Choroid plexus epithelial cell (primary cell): ENCODE results near the gene MTAP.

Experiments used
- DNase-seq: peaks from one replicate; pipeline ENCODE4 v3.0.0-alpha.2; 2010; ENCODE audit warnings: low read depth
- H3K4me3 ChIP-seq: 2 replicates; pipeline ENCODE4 v1.5.1; 2011; ENCODE audit warnings: low read depth, mild to moderate bottlenecking, control low read depth, low read length, moderate library complexity
- CTCF ChIP-seq: conservative IDR thresholded peaks from 2 replicates; pipeline ENCODE4 v1.5.1; 2011; ENCODE audit warnings: low read depth, mild to moderate bottlenecking, control low read depth, inconsistent platforms, low read length, moderate library complexity

MTAP gene

GRCh38 chr9:21965401-21965951 lies 163.0 kb downstream of the MTAP start:
- peak overlapping the region; percentile 61 for H3K4me3 ChIP-seq
- TF ChIP-seq CTCF, result peak; percentile 90
- DNase-seq, result peak; percentile 91

- no peak for TF ChIP-seq CTCF
- H3K4me3 ChIP-seq, result no peak overlapping the region
- DNase-seq, result no peak
Observed at GRCh38 chr9:21966140-21966851, 163.9 kb downstream of the MTAP start.

GRCh38 chr9:21967169-21967568 lies 164.7 kb downstream of the MTAP start:
- H3K4me3 ChIP-seq, result no peak overlapping the region
- DNase-seq, result no peak
- no peak for TF ChIP-seq CTCF

- H3K4me3 ChIP-seq, result no peak overlapping the region
- DNase-seq, result no peak
- TF ChIP-seq CTCF, result no peak
Observed at GRCh38 chr9:21967702-21968101, 165.3 kb downstream of the MTAP start.

- DNase-seq, result no peak
- TF ChIP-seq CTCF, result peak; percentile 14
- H3K4me3 ChIP-seq, result peak overlapping the region; percentile 39
Observed at GRCh38 chr9:21968331-21969010, 166.0 kb downstream of the MTAP start.

GRCh38 chr9:21969011-21969940 lies 166.8 kb downstream of the MTAP start:
- peak; percentile 74 for DNase-seq
- TF ChIP-seq CTCF, result no peak
- no peak overlapping the region for H3K4me3 ChIP-seq
